ENCODE measurements around the gene ETF1.
"Not testable (repeated sequence)": the region's sequence is repeated elsewhere in the genome, so short reads cannot be mapped to it uniquely, and the experiment has no call there.

ETF1 gene

GRCh38 chr5:138492560-138493045 lies 50.4 kb downstream of the ETF1 start:
- DNase-seq (ENCODE audit: extremely low read depth in 1 of 2, low read depth in 1 of 2), result no peak

- DNase-seq (ENCODE audit: extremely low read depth in 1 of 2, low read depth in 1 of 2), result peak in 1 of 2 donors; percentile 78
Measured at GRCh38 chr5:138491669-138492559, 51.1 kb downstream of the ETF1 start.

GRCh38 chr5:138491284-138491648 lies 51.8 kb downstream of the ETF1 start:
- no peak for DNase-seq (ENCODE audit: extremely low read depth in 1 of 2, low read depth in 1 of 2)

GRCh38 chr5:138490648-138491283 lies 52.3 kb downstream of the ETF1 start:
- no peak for DNase-seq (ENCODE audit: extremely low read depth in 1 of 2, low read depth in 1 of 2)

GRCh38 chr5:138489683-138490061 lies 53.4 kb downstream of the ETF1 start:
- DNase-seq (ENCODE audit: extremely low read depth in 1 of 2, low read depth in 1 of 2), result no peak

GRCh38 chr5:138488481-138488945 lies 54.5 kb downstream of the ETF1 start:
- DNase-seq (ENCODE audit: extremely low read depth in 1 of 2, low read depth in 1 of 2), result no peak

GRCh38 chr5:138482638-138483037 lies 60.4 kb downstream of the ETF1 start:
- DNase-seq (ENCODE audit: extremely low read depth in 1 of 2, low read depth in 1 of 2), result no peak

GRCh38 chr5:138476918-138477317 lies 66.1 kb downstream of the ETF1 start:
- DNase-seq (ENCODE audit: extremely low read depth in 1 of 2, low read depth in 1 of 2), result no peak

GRCh38 chr5:138473151-138473550 lies 69.9 kb downstream of the ETF1 start:
- DNase-seq (ENCODE audit: extremely low read depth in 1 of 2, low read depth in 1 of 2), result not testable (repeated sequence)

GRCh38 chr5:138472353-138472752 lies 70.7 kb downstream of the ETF1 start:
- DNase-seq (ENCODE audit: extremely low read depth in 1 of 2, low read depth in 1 of 2), result no peak

- no peak for DNase-seq (ENCODE audit: extremely low read depth in 1 of 2, low read depth in 1 of 2)
Measured at GRCh38 chr5:138471052-138471361, 72.0 kb downstream of the ETF1 start.

- DNase-seq (ENCODE audit: extremely low read depth in 1 of 2, low read depth in 1 of 2), result no peak
Measured at GRCh38 chr5:138470322-138471051, 72.5 kb downstream of the ETF1 start.

- DNase-seq (ENCODE audit: extremely low read depth in 1 of 2, low read depth in 1 of 2), result peak in 1 of 2 donors; percentile 70
Measured at GRCh38 chr5:138469540-138470321, 73.3 kb downstream of the ETF1 start.

GRCh38 chr5:138468966-138469539 lies 74.0 kb downstream of the ETF1 start:
- DNase-seq (ENCODE audit: extremely low read depth in 1 of 2, low read depth in 1 of 2), result no peak

- no peak for DNase-seq (ENCODE audit: extremely low read depth in 1 of 2, low read depth in 1 of 2)
Measured at GRCh38 chr5:138468133-138468965, 74.7 kb downstream of the ETF1 start.

GRCh38 chr5:138467711-138468132 lies 75.3 kb downstream of the ETF1 start:
- peak in 1 of 2 donors; percentile 48 for DNase-seq (ENCODE audit: extremely low read depth in 1 of 2, low read depth in 1 of 2)

GRCh38 chr5:138466900-138467710 lies 75.9 kb downstream of the ETF1 start:
- DNase-seq (ENCODE audit: extremely low read depth in 1 of 2, low read depth in 1 of 2), result peak in 1 of 2 donors; percentile 37

GRCh38 chr5:138466125-138466899 lies 76.7 kb downstream of the ETF1 start:
- DNase-seq (ENCODE audit: extremely low read depth in 1 of 2, low read depth in 1 of 2), result no peak

All from activated CD8-positive, alpha-beta memory T cell treated with anti-CD3 and anti-CD28 coated beads for 1 hour (primary cell).